NCI-H1105 treated with DMSO at 0.1 percent for 48 hours (cell line): Measurements from ENCODE around the gene HIVEP3.
A peak's percentile ranks its signal among the peaks of the same experiment; 100 is the strongest.

ENCODE experiments used
- DNase-seq: peaks from one replicate; lab custom pipeline; 2025; lab: John Stamatoyannopoulos, UW

The HIVEP3 gene

DNA sequence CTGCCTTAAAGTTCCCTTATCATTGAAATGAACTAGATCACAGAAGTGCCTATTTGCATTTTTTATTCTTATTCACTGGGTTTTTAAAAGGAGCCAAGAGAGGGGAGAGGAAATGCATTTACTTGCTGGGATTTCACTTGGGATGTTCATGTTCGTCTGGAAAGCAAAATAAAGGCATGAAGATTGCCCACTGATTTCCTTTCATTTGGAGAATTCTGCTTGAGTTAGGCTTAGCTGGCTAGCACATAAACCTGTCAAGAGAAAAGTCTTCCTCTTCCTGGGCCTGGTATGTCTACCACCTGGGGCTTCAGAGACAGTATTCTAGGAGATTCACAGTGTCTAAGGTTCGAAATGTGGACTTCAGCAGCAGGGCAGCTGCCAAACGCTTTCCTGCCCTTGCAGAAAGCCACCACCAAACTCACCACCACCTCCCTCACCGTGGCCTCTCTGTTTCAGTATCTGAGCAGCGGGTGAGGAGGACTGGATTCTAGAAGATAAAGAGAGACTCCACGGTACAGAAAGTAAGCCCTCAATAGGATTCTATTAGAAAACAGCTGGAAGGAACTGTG lies 44.5 kb downstream of the HIVEP3 start:
- DNase-seq = no peak

DNA sequence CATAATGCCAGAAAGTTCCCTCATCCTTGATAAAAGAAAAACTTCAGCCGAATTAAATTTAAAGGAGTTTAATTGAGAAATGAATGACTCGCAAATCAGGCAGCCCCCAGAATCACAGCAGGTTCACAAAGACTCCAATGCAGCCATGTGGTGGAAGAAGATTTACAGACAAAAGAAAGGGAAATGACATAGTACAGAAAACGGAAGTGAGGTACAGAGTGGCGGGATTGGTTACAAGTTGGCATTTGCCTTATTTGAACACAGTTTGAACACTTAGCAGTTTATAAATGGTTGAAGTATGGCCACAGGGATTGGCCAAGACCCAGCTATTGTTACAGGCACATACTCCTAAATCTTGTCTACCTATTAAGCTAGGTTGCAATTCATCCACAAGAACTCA lies 46.6 kb downstream of the HIVEP3 start:
- no peak for DNase-seq

DNA sequence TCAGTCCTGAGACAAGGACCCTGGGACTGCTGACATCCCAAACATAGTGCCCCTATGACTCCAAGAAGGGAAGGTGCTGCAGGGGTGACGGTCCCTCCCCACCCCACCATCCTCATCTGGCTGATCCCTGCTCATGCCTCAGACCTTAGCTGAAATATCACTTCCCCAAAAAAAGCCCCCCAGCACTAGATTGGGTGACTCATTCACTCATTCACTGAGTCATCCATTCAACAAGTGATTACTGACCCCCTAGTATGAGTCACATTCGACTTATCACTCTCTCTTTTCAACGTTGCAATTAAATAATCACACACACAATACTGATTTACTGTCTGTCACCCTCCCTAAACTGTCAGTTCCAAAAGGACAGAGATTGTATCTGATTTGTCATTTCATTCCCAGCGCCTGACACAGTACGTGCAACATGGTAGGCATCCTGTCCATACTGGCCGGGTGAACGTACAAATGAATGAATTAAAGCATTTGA lies 48.6 kb downstream of the HIVEP3 start:
- no peak for DNase-seq

DNA sequence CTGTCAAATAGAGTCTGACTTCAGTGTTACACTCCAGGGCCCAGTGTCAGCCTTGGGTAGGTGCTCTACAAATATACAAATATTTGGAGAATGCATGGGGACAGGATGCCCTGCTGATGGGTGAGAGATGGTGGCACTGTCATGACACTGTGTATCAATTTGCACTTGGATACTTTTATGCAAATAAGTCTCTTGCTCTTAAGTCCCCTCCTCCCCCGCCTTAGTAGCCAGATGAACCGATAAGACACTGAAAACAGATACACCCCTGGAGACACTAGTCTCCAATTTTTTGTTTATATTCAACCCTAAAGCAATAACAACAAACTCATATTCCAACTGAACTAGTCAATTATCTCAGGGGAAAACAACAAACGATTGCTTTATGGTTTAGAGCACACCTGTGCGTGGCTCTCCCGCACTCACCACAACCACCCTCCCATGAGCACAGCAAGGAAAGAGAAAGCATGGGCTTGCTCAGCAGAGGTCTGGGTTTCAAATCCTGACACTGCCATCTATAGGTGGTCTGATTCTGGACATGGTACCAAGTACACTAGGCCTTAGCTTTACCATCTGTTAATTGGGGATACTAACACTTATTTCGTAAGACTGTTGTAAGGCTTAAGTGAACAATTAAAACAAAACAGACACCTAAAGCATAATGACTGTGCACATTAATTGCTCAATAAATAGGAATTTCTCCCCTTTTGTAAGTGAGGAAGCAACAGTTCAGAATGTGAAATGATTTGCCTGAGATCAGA lies 50.3 kb downstream of the HIVEP3 start:
- DNase-seq = no peak

DNA sequence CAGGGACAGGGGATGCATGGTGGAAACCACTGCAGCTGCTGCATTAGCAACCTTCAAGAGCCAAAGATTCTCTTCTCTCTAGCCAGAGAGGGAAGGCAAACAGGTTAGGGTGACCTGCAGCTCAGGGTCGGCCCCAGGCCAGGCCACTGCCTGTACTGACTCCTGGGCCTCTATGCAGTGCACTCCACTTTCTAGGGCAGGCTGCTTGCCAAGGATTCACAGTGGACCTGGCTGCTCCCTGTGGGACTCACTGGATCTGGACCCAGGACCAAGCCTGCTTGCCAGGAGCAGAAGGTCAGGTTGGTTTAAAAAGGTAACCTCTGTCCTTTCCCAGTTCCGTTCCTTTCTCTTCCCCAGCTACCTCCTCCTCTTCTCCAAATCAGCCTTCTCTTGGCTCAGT lies 52.4 kb downstream of the HIVEP3 start:
- DNase-seq = no peak

DNA sequence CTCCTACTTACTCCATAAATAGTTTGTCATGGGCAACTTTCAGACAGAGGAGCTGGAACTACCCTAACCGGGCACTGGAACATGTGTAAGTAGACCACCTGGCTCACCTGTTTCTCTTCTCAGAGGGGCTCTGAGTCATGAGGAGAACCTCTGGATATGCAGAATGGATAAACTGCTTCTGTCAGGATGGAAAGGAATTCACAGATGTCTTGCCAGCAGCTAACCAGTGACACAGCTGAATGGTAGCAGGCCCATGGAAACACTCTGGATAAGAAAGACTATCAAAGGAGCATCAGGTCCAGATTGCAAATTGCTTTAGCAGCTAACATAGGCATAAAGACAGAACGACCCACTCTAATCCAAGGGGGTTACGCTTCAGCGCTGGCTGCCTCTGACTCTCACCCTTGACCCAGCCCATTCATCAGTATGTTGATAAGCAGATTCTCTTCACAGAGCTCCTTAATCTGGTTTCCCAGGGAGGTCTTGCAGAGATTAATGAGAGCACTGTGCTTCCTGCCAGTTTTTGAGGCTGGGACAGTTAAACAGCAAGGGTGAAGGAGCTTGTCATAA lies 54.2 kb downstream of the HIVEP3 start:
- DNase-seq = no peak

DNA sequence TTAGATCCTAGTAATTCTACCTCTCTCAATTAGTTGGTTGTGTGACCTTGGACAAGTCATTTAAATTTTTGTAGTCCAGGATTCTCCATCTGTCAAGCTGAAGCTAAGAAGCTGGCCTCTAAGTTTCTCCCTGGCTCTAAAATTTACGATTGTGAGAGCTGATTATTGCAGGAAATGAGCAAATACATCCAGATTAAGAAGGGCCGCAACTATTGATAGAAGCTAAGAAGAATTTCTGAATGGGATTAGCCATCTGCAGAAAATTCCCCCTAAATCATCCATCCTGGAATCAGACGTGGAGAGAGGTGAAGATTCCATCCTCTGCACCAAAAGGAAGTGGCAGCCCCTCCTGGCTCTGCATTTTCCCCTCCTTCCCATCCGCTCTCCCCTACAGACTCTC lies 55.0 kb downstream of the HIVEP3 start:
- DNase-seq = no peak

DNA sequence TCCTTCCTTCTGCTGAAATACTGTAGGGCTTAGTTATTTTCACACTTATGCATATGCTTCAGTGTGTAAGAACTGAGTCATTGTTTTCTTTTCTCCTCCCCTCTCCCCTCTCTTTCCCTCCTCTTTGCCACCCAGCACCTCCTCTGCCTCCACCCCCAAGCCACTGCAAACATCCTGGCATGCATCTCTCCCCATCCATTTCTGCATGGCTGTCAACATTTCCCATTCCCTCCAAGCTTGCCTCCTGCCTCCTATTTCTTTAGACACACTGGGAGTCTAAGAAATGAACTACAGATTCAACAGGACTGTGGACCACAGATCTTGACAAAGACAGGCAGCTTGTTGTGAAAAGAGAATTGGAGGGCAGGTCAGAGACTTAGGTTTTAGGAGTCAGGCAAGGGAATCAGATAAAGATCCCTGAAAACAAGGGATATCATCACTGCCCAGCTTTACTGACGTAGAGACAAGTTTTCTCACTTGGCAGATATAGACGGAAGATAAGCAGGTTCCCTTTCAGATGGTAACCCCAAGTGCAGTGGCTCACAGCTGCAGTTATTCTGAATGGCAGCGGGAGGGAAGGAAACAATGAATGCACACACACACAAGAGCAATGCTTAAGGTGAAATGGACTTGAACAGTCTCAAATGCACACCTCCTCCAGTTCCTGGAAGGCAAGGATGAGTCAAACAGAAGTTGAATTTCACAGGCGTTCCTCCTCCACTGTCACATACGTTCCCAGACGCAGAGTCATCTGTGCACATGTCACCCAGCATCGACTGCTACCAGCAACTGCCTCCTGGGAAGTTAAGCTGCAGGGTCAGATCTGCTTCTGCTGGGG lies 56.1 kb downstream of the HIVEP3 start:
- DNase-seq = no peak

DNA sequence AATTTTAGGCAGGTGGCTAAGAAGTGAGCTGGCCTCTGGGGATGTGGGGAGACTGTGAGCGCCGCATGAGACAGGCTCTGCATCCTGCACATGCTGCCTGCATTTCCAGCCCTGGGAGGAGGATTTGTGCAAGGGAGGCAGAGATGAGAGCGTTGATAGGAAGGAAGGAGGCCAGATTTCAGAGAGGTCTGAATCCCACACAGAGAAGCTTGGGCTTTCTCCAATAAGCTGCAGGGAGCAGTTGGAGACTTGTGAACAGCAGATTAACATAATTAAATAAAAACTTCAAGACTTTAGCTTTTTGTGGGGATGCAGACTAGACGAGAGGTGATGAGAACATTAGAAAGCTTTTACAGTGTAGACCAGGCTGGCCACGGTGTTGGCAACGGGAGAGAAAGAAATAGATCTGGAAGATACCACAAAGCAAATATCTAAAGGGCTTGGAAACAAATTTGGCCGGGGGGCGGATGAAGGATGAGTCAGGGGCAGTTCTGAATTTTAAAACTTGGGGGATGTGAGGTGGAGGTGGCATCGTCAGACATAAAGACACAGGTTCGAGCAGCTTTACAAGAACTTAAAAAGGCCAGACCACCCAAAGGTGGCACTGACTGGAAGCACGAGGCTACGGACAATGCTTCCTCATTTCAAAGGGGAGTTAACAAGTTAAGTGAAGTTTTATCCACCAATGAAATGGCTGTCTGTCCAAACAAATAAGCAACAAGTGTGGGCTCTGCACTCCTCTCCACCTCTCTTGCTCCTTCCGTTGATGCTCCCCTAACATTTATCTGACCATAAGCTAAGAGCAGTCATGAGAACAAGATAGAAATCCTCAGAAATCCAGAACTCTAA lies 57.0 kb downstream of the HIVEP3 start:
- DNase-seq = no peak

DNA sequence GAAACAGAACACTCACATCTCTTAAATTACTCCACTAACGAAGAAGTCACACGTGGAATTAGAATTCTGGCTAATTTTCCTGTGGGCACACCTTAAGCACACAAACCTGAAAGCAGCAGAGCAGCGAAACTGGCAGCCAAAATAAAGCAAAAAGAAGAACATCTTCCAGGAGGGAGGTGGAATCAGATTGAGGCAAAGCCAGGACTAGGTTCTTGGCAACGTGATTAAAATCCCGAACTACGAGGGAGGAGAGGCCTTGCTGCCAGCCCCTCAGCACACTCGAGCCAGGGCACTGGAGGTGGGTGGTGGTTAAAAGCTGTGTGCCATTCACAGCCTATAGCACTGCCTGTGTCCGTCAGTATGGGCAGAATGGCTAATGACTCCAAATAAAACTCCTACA lies 58.0 kb downstream of the HIVEP3 start:
- DNase-seq = no peak

DNA sequence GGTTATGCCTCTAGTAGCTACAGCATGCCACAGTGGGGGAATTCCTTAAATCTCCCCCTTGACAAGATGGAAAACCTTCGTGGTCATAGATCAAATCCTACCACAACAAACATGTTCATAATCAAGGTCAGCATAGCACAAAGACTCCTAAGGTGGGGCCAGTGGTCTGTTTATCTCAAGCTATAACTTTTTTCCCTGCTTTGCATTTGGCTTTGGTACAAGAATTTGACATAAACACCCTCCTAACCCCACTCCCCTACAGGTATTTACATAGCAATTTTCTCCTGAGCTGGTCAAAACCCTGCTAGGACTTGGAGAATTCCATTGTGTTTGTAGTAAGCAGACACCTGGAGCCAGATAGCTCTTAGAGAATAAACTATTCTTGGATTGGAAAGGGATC lies 58.5 kb downstream of the HIVEP3 start:
- DNase-seq = peak; percentile 37

DNA sequence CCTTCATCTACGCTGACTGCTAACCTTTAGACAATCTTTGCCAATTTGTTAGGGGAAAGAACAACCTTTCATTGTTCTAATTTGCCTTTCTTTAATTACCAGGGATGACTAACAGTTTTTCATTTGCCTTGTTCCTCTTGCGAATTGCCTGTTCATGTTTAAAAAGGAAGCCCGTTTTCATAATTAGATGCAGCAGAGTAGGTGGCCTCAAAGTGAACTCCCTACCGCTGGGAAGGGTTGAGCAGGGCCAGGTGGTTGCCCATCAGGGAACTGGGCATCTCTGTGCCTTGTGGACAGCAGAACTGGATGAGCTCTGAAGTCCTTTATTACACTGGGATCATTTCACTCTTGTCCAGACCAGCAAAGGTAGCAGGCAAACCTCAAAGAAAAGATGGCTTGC lies 59.0 kb downstream of the HIVEP3 start:
- DNase-seq = no peak

DNA sequence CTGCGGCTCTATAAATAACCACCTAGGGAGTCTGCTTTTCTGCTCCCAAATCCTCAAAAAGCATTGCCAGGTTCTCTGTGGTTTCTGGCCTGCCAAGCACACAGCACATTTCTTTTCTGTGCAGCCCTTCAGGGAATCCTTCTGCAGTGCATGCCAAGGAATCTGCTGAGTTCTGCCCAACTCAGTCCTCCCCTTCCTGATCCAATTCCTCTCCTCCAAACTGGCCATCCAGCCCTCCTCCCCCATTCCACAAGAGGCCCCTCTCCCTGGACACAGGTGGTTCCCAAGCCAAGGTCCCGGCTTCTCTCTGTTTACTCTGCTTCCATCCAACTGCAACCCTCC lies 61.8 kb downstream of the HIVEP3 start:
- DNase-seq = no peak

DNA sequence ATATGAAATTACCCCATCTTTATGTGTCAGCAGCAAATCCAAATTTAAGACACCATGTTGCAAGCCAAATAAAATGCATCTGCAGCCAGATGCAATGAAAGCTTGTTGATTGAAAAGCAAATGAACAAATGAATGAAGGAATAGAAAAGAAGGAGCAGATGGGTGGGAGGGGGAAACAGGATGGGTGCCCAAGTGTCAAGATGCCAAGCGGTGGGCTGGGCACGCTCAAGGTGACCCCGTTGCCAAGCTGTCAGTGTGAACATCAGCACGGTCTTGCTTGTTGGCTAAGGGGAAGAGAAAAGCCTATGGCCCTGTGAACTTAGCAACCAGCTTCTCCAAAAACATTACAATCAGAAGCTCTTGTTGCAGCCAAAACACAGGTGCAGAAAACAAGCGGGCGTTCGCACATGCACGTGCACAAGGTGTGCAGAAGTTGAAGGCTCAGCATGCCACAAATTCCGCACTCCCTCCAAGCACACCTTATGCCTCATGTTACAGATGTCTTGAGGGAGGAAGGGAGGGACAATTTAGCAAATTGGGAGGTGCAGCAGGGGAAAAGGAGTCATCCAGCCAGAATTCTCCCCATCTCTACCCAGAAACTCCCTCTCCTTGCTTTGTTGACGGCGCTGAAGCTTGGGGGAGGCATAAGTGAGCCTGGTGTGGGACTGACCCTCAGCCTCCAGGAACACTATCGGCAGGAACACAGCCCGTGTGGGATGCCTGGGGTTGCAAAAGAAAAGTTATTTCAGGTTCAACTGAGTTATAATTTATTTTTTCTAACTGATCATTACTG lies 62.4 kb downstream of the HIVEP3 start:
- DNase-seq = no peak

DNA sequence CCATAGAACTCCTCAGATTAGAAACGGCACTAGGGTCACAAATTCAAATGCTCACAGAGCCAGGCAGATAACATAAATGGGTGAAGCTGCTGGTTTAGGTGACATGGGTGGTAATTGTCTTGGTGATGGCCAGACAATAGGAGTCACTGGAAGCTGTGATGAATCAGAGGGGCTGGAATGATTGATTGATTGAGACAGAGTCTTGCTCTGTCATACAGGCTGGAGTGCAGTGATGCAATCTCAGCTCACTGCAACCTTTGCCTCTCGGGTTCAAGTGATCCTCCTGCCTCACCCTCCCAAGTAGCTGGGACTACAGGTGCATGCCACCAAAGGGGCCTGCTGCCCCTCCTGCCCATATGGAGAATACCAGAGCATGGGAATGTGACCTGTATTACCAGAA lies 63.0 kb downstream of the HIVEP3 start:
- DNase-seq = no peak

DNA sequence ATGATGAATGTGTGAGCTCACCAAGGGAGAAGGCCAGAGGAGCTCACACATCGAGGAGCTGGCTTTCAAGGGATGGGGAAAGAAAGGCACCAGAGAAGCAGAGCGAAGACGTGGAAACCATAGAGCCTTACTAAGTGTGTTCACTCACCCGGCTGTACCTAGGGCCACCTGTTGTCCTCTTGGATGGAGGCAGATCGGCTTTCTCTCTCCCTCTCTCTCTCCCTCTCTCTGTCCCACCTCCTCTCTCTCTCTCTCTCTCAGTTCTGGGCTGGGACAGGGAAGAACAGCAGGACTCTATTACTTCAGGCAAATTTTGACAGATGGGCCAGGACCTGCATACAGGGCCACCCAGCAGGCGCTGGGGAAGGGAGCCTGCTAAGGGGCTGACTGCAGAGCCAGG lies 64.8 kb downstream of the HIVEP3 start:
- DNase-seq = no peak

DNA sequence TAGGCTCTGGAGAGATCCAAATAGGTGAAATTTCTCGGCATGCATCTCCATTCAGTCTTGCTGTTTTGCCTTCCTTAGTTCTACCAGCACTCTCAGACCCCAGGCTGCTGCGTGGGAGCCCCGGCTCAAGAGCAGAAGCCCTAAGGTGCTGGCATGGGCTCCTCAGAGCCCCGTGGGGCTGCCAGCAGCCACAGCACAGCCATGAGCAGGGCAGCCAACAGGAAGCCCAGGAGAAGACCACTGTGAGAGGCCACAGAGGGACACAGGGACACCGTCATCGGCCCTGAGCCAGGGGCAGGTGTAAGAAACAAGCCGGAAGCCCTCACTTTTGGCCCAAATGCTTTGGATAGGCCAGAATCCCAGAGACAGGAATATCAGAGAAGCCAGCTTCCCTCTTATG lies 66.6 kb downstream of the HIVEP3 start:
- DNase-seq = no peak

DNA sequence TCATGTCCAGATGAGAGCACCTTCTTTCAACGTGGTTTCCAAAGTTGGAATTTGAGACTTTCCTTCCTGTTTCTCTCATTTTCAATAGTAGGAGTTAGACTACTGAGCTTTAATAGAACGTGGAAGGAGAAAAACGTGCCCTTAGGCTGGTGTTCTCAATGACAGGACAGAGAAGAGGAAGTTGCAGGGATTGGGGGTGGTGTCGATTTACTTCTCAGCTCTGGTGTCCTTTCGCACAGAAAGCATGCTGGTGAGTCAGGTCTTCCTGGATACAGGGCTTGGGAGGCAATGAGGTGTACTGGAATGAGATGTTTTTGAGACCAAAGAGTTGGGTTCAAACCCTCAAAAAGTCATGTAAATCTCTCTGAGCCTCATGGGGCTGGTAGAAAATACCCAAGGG lies 67.1 kb downstream of the HIVEP3 start:
- DNase-seq = no peak

DNA sequence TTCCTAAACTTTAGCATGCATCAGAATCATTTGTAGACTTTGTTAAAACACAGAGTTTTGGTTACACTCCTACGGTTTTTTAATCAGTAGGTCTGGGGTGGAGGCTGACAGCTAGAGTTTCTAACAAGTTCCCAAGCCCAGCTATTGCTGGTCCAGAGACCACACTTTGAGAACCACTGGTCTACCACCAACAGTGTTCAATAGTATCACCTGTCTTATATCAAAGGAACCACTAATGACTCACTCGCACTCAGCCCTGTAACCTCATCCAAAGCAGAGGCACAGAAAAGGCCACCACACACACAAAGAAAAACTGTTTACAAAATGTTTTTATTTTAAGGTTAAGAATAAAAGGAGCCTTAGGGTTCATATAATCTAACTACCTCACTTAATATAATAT lies 68.7 kb downstream of the HIVEP3 start:
- DNase-seq = no peak

DNA sequence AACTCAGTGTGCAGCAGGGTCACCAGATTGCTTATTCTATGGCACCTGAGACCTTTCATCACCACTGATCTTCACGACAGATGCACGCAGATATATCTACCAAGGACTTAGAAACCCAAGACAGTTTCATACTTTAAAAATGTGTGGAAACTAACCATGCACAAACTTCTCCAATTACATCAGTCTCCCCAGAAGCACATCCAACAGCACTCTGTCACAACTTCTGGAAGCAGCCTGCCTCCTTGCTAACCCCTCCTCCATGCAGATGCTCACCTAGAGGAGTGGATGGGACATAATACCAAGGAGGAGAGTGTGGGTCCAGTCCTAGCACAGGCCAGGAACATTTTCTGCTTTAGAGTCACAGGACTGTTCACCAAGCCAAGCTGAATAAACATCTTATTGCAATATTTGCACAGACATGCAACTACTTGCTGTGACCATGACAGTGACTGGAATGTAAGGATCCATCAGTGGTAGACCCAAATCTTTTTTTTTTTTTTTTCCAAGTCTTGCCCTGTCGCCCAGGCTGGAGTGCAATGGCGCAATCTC lies 69.4 kb downstream of the HIVEP3 start:
- DNase-seq = no peak
